HepG2 (cell line): Measurements from ENCODE around the gene FAM83G. TPM values are rescaled to one million over a fixed set of nuclear protein-coding genes. Genes with fewer than 3 reads are reported as not detected.
A peak's percentile ranks its signal among the peaks of the same experiment; 100 is the strongest.

ENCODE experiments used
- CBFB ChIP-seq: sonication (generic); formaldehyde crosslinking; IDR thresholded peaks from 2 replicates; pipeline ENCODE4 v1.4.0; 2020; ENCODE audit warnings: missing genetic modification reagents
- CHD2 ChIP-seq: IDR thresholded peaks from 2 replicates; pipeline ENCODE4 v1.6.1; 2011; ENCODE audit warnings: low read depth, low read length, improper control_type of control experiment
- CREB3 ChIP-seq: sonication (generic); formaldehyde crosslinking; IDR thresholded peaks from 2 replicates; pipeline ENCODE4 v1.5.0; 2020; ENCODE audit warnings: missing genetic modification reagents
- DNMT3B ChIP-seq: conservative IDR thresholded peaks from 2 replicates; pipeline ENCODE4 v1.6.1; 2016; ENCODE audit warnings: missing biosample characterization, control low read depth
- FOXJ3 ChIP-seq: sonication (generic); formaldehyde crosslinking; IDR thresholded peaks from 2 replicates; pipeline ENCODE4 v1.4.0; 2020; ENCODE audit warnings: missing genetic modification reagents, mild to moderate bottlenecking, borderline replicate concordance
- HMG20B ChIP-seq: conservative IDR thresholded peaks from 2 replicates; pipeline ENCODE4 v1.6.1; 2016; ENCODE audit warnings: missing genetic modification reagents, missing compliant biosample characterization
- JUND ChIP-seq: sonication (generic); formaldehyde crosslinking; IDR thresholded peaks from 2 replicates; pipeline ENCODE4 v1.8.0; 2022; ENCODE audit warnings: mild to moderate bottlenecking, missing genetic modification reagents
- MEIS2 ChIP-seq: sonication (generic); formaldehyde crosslinking; IDR thresholded peaks from 2 replicates; pipeline ENCODE4 v1.9.0; 2021; ENCODE audit warnings: mild to moderate bottlenecking, missing genetic modification reagents
- NCOA1 ChIP-seq: sonication (generic); formaldehyde crosslinking; IDR thresholded peaks from 2 replicates; pipeline ENCODE4 v1.9.0; 2021; ENCODE audit warnings: missing genetic modification reagents
- PPARG ChIP-seq: conservative IDR thresholded peaks from 2 replicates; pipeline ENCODE4 v1.6.1; 2016; ENCODE audit warnings: missing biosample characterization, missing genetic modification reagents
- PRPF4 ChIP-seq: fragments of 200-400 bp; formaldehyde crosslinking; IDR thresholded peaks from 2 replicates; pipeline ENCODE4 v1.6.1; 2016; ENCODE audit warnings: low read length, low read depth; ENCODE audit not compliant: poor library complexity, severe bottlenecking
- RBM39 ChIP-seq: fragments of 200-400 bp; formaldehyde crosslinking; IDR thresholded peaks from one replicate; pipeline ENCODE4 v1.6.1; 2018; ENCODE audit warnings: antibody characterized with exemption, mild to moderate bottlenecking, low read depth, low read length; ENCODE audit not compliant: poor library complexity, severe bottlenecking
- RFXANK ChIP-seq: IDR thresholded peaks from 2 replicates; pipeline ENCODE4 v1.6.1; 2016
- RNF2 ChIP-seq: fragments of 450-650 bp; conservative IDR thresholded peaks from 2 replicates; pipeline ENCODE4 v1.6.1; 2016; ENCODE audit warnings: low read depth
- TIGD3 ChIP-seq: sonication (generic); formaldehyde crosslinking; IDR thresholded peaks from 2 replicates; pipeline ENCODE4 v1.5.1; 2020; ENCODE audit warnings: mild to moderate bottlenecking, missing genetic modification reagents, borderline replicate concordance
- ZFP1 ChIP-seq: IDR thresholded peaks from 2 replicates; pipeline ENCODE4 v1.6.1; 2016
- ZNF12 ChIP-seq: sonication (generic); formaldehyde crosslinking; IDR thresholded peaks from 2 replicates; pipeline ENCODE4 v1.5.0; 2020; ENCODE audit warnings: missing genetic modification reagents
- ZNF281 ChIP-seq: sonication (generic); formaldehyde crosslinking; IDR thresholded peaks from 2 replicates; pipeline ENCODE4 v1.4.0; 2020; ENCODE audit warnings: missing genetic modification reagents, borderline replicate concordance
- ZNF569 ChIP-seq: sonication (generic); formaldehyde crosslinking; IDR thresholded peaks from 2 replicates; pipeline ENCODE4 v1.5.0; 2020; ENCODE audit warnings: mild to moderate bottlenecking, missing genetic modification reagents, moderate library complexity, borderline replicate concordance
- ZNF639 ChIP-seq: conservative IDR thresholded peaks from 2 replicates; pipeline ENCODE4 v1.6.1; 2018; ENCODE audit warnings: missing genetic modification reagents
- ZNF672 ChIP-seq: sonication (generic); formaldehyde crosslinking; IDR thresholded peaks from 2 replicates; pipeline ENCODE4 v1.8.1; 2022; ENCODE audit warnings: missing genetic modification reagents
- ZSCAN20 ChIP-seq: sonication (generic); formaldehyde crosslinking; IDR thresholded peaks from 2 replicates; pipeline ENCODE4 v1.4.0; 2020; ENCODE audit warnings: missing genetic modification reagents, mild to moderate bottlenecking, borderline replicate concordance
- polyA plus RNA-seq, 8 experiments: library from polyadenylated mRNA; depleted of rRNA in 3 of 8; stranded (reverse) in 7 of 8; unstranded in 1 of 8; fragments of >200 nt; fragmentation: Illumina TruSeq in 4 of 8; extraction: Trizol in 4 of 8; gene quantifications; 2 replicates each; pipeline versions ENCODE4 v1.2.1 to v1.2.3, GENCODE V29; 2011 to 2016; ENCODE audit warnings: low read depth in 4 of 8, missing spikeins in 1 of 8, mixed read lengths in 1 of 8; ENCODE audit not compliant: insufficient read depth in 1 of 8
- total RNA-seq, 5 experiments: library from RNA; depleted of rRNA; stranded (reverse); fragments of >200 nt; fragmentation: Illumina TruSeq; extraction: Trizol; gene quantifications; 2 replicates each; pipeline ENCODE4 v1.2.3, GENCODE V29; 2016; ENCODE audit warnings: low read depth in 1 of 5
- TF ChIP-seq, protein P1 (sequence below): sonication (generic); formaldehyde crosslinking; conservative IDR thresholded peaks from 2 replicates; pipeline ENCODE4 v1.8.0; 2022; ENCODE audit warnings: missing genetic modification reagents

The FAM83G gene
- total and polyA plus RNA-seq, 2 of the 13 experiments (the other 11 are each of a cell fraction or from before 2014, with no cell fraction given), result 13.7 to 18.6 TPM

DNA sequence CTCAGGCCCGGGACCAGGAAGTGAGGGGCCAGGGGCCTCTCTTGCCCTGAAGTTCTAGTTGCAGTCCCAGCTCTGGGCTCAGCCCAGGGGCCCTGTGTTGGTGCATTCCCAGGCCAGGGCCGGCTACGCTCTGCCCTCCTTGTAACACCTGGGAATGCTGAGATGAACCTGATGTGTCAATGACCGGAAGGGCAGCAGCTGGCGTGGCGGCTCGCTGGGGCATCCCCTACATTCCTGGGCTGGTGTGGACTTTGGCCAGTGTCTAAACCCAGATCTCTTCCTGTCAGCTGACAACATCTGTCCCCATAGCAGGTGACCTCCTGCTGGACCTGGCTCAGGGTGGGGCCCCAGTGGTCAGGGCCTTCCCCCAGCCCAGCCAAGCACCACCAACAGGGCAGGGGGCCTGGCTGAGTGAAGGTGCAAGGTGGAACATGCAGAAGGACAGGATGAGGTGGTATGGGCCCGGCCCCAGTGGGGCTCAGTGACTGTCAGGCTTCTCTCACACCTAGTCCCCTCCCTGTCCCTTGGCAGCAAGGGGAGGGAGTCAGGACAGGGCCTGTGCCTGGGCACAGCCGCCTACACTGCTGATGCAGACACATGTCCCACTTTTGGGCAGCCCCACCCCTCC lies 15.9 kb downstream of the FAM83G start (continued):
- peak; percentile 83 for TF ChIP-seq ZNF281 (CRISPR knock-in tag)
- no peak for TF ChIP-seq PRPF4
- peak; percentile 87 for TF ChIP-seq PPARG (CRISPR knock-in tag)
- TF ChIP-seq, protein P1, sequence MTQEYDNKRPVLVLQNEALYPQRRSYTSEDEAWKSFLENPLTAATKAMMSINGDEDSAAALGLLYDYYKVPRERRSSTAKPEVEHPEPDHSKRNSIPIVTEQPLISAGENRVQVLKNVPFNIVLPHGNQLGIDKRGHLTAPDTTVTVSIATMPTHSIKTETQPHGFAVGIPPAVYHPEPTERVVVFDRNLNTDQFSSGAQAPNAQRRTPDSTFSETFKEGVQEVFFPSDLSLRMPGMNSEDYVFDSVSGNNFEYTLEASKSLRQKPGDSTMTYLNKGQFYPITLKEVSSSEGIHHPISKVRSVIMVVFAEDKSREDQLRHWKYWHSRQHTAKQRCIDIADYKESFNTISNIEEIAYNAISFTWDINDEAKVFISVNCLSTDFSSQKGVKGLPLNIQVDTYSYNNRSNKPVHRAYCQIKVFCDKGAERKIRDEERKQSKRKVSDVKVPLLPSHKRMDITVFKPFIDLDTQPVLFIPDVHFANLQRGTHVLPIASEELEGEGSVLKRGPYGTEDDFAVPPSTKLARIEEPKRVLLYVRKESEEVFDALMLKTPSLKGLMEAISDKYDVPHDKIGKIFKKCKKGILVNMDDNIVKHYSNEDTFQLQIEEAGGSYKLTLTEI (CRISPR knock-in tag), result no peak
- peak; percentile 93 for TF ChIP-seq ZFP1 (CRISPR knock-in tag)
- TF ChIP-seq DNMT3B (CRISPR knock-in tag), result 0 out of 2 replicates have a peak, but pooled peaks have one; percentile 79
- peak; percentile 98 for TF ChIP-seq MEIS2 (CRISPR knock-in tag)
- TF ChIP-seq FOXJ3, result peak; percentile 95; the same call in 1 of the 2 replicates
- no peak; the same call in 1 of the 2 replicates for TF ChIP-seq CHD2
- TF ChIP-seq TIGD3 (CRISPR knock-in tag), result no peak
- no peak for TF ChIP-seq RBM39
- TF ChIP-seq ZSCAN20, result no peak
- no peak for TF ChIP-seq RNF2
- TF ChIP-seq ZNF569 (CRISPR knock-in tag), result 0 out of 2 replicates have a peak, but pooled peaks have one; percentile 75
- peak; percentile 60; the same call in 1 of the 2 replicates for TF ChIP-seq RFXANK (CRISPR knock-in tag)
- TF ChIP-seq HMG20B (CRISPR knock-in tag), result peak; percentile 88
- TF ChIP-seq CREB3 (CRISPR knock-in tag), result peak; percentile 80; the same call in 1 of the 2 replicates
- peak; percentile 63; the same call in 1 of the 2 replicates for TF ChIP-seq CBFB (CRISPR knock-in tag)
- TF ChIP-seq ZNF672, result no peak
- TF ChIP-seq ZNF639, result peak; percentile 74; the same call in 1 of the 2 replicates
- TF ChIP-seq NCOA1 (CRISPR knock-in tag), result peak; percentile 97
- peak; percentile 79 for TF ChIP-seq JUND (CRISPR knock-in tag)
- TF ChIP-seq ZNF12 (CRISPR knock-in tag), result peak; percentile 84
